Left lung (tissue), 14 donors: ENCODE measurements around the gene AZI2. TPM values are rescaled to one million over a fixed set of nuclear protein-coding genes. Genes with fewer than 3 reads are reported as not detected.
A peak's percentile ranks its signal among the peaks of the same experiment; 100 is the strongest.

Experiments
- ATAC-seq: fragments of 200-7000 bp; cut with Tn5 transposase; one replicate; pipeline ENCODE4 v1.9.1; 2020; ENCODE audit warnings: moderate library complexity
- DNase-seq, 4 donors: peaks; one replicate each; pipeline ENCODE4 v3.0.0-alpha.2; 2013 to 2020
- H3K27ac ChIP-seq, 2 donors: fragments of 200-600 bp; sonication (generic) in 1 of 2; one replicate each; pipeline versions ENCODE4 v1.5.0 to v1.8.0; 2020 to 2021
- H3K27me3 ChIP-seq, 2 donors: fragments of 200-600 bp; sonication (generic) in 1 of 2; one replicate each; pipeline versions ENCODE4 v1.5.0 to v1.8.0; 2020 to 2021
- H3K36me3 ChIP-seq, 2 donors: fragments of 200-600 bp; sonication (generic) in 1 of 2; one replicate each; pipeline versions ENCODE4 v1.5.0 to v1.8.0; 2020 to 2021
- H3K4me1 ChIP-seq, 2 donors: fragments of 200-600 bp; one replicate each; pipeline ENCODE4 v1.8.0; 2021
- H3K4me3 ChIP-seq, 2 donors: fragments of 200-600 bp; sonication (generic) in 1 of 2; one replicate each; pipeline versions ENCODE4 v1.5.0 to v1.8.0; 2020 to 2021; ENCODE audit warnings: mild to moderate bottlenecking in 1 of 2
- H3K9me3 ChIP-seq, 2 donors: fragments of 200-600 bp; sonication (generic) in 1 of 2; one replicate each; pipeline versions ENCODE4 v1.5.0 to v1.8.0; 2020 to 2021
- CTCF ChIP-seq, 2 donors: fragments of 200-600 bp; sonication (generic) in 1 of 2; IDR thresholded peaks; one replicate each; pipeline versions ENCODE4 v1.5.0 to v1.8.0; 2021; ENCODE audit warnings: antibody characterized with exemption in 2 of 2
- intact Hi-C, 2 donors: fragments of 100-400 bp; cut with DNase I; formaldehyde crosslinking; loops; one replicate each; pipeline versions ENCODE4 v1.11.2 to v1.14.2; 2022
- long read RNA-seq, 12 donors: library from polyadenylated mRNA in 2 of 12; unstranded in 2 of 12; transcript quantifications; one replicate each; pipeline ENCODE4 v2.0.0 and lab custom pipeline, GENCODE V29; 2019 to 2026
- polyA plus RNA-seq, 6 donors: library from polyadenylated mRNA; unstranded; fragments of 120-200 nt; gene quantifications; one replicate each; pipeline ENCODE4 v1.2.1, GENCODE V29; 2013; ENCODE audit not compliant: insufficient read length in 6 of 6
- total RNA-seq, 2 donors: library from RNA; stranded (reverse); fragmentation: NEBNext Ultra II Directional; extraction: Animal tissue kit (Norgen Biotek cat#: 25700); gene quantifications; one replicate each; pipeline ENCODE4 v1.2.1, GENCODE V29; 2021
- donor health status: DM: no; HTN: yes; CAD: no.
- donor health status: DM: no; HTN: no; CAD: no.

The AZI2 gene
- total RNA-seq (10 to 100 TPM; 70.6 to 83.2 TPM), polyA plus RNA-seq (100 to 1,000 TPM; 106 to 154 (median 117) TPM)
- long read RNA-seq, donor 1, full-length matches to known transcripts, result 32 of 151 reads
- long read RNA-seq, donor 1, partial matches to known transcripts, result 16 of 151 reads
- long read RNA-seq, donor 1, other reads (novel, unspliced or antisense), result 103 of 151 reads
- long read RNA-seq, donor 2, full-length matches to known transcripts, result 29 of 29 reads
- long read RNA-seq, donor 2, partial matches to known transcripts, result 0 of 29 reads
- long read RNA-seq, donor 2, other reads (novel, unspliced or antisense), result 0 of 29 reads
- long read RNA-seq, donor 3, full-length matches to known transcripts, result 29 of 29 reads
- long read RNA-seq, donor 3, partial matches to known transcripts, result 0 of 29 reads
- long read RNA-seq, donor 3, other reads (novel, unspliced or antisense), result 0 of 29 reads
- long read RNA-seq, donor 4, full-length matches to known transcripts, result 21 of 30 reads
- long read RNA-seq, donor 4, partial matches to known transcripts, result 3 of 30 reads
- long read RNA-seq, donor 4, other reads (novel, unspliced or antisense), result 6 of 30 reads
- long read RNA-seq, donor 5, full-length matches to known transcripts, result 27 of 27 reads
- long read RNA-seq, donor 5, partial matches to known transcripts, result 0 of 27 reads
- long read RNA-seq, donor 5, other reads (novel, unspliced or antisense), result 0 of 27 reads
- long read RNA-seq, donor 6, full-length matches to known transcripts, result 23 of 95 reads
- long read RNA-seq, donor 6, partial matches to known transcripts, result 11 of 95 reads
- long read RNA-seq, donor 6, other reads (novel, unspliced or antisense), result 61 of 95 reads
- long read RNA-seq, donor 7, full-length matches to known transcripts, result 22 of 22 reads
- long read RNA-seq, donor 7, partial matches to known transcripts, result 0 of 22 reads
- long read RNA-seq, donor 7, other reads (novel, unspliced or antisense), result 0 of 22 reads
- long read RNA-seq, donor 8, full-length matches to known transcripts, result 35 of 35 reads
- long read RNA-seq, donor 8, partial matches to known transcripts, result 0 of 35 reads
- long read RNA-seq, donor 8, other reads (novel, unspliced or antisense), result 0 of 35 reads
- long read RNA-seq, donor 9, result 0 reads
- long read RNA-seq, donor 10, full-length matches to known transcripts, result 12 of 18 reads
- long read RNA-seq, donor 10, partial matches to known transcripts, result 5 of 18 reads
- long read RNA-seq, donor 10, other reads (novel, unspliced or antisense), result 1 of 18 reads
- long read RNA-seq, donor 11, full-length matches to known transcripts, result 40 of 40 reads
- long read RNA-seq, donor 11, partial matches to known transcripts, result 0 of 40 reads
- long read RNA-seq, donor 11, other reads (novel, unspliced or antisense), result 0 of 40 reads
- long read RNA-seq, donor 12, full-length matches to known transcripts, result 22 of 22 reads
- long read RNA-seq, donor 12, partial matches to known transcripts, result 0 of 22 reads
- long read RNA-seq, donor 12, other reads (novel, unspliced or antisense), result 0 of 22 reads

- no peaks in the 10 kb centered on the region for H3K27me3 ChIP-seq
- no peak for TF ChIP-seq CTCF (IDR thresholded peaks at IDR 0.05)
- peak within 1 kb of the TSS; percentile 100 for H3K27ac ChIP-seq
- H3K4me1 ChIP-seq, result peaks cover 22 to 55% of the 10 kb centered on the region in 2 donors
- peaks cover 0 to 16% of the 10 kb centered on the region in 2 donors for H3K36me3 ChIP-seq
- intact Hi-C loops, result no loop called here
- ATAC-seq, result peak; percentile 98
- H3K9me3 ChIP-seq, result peaks cover 0 to 19% of the 10 kb centered on the region in 2 donors
- peak; percentile 97 to 99 (median 98) for DNase-seq
- H3K4me3 ChIP-seq, result peak within 1 kb of the TSS; percentile 69 to 74
Observed at GRCh38 chr3:28348629-28349468, at the start of gene AZI2, which contains the start of gene ZCWPW2. AZI2 (minus strand) TSS chr3:28348824; CDS start chr3:28340617, 8,207 bp downstream. ZCWPW2 (plus strand) TSS chr3:28348721; CDS start chr3:28413069, 64,348 bp downstream.

GRCh38 chr3:28388978-28389377 lies 40.4 kb upstream of the AZI2 start:
- Histone ChIP-seq H3K27ac (no peak overlapping the region), H3K4me3 (no peak overlapping the region), H3K4me1 (no peaks in the 10 kb centered on the region), H3K36me3 (no peaks in the 10 kb centered on the region), H3K27me3 (no peaks in the 10 kb centered on the region), H3K9me3 (peaks cover 0 to 30% of the 10 kb centered on the region in 2 donors)
- DNase-seq (no peak), ATAC-seq (no peak)
- intact Hi-C loops, result no loop called here
- no peak for TF ChIP-seq CTCF (IDR thresholded peaks at IDR 0.05)

- ATAC-seq (no peak), DNase-seq (no peak)
- Histone ChIP-seq H3K4me3 (no peak overlapping the region), H3K36me3 (no peaks in the 10 kb centered on the region), H3K9me3 (peaks cover 0 to 10% of the 10 kb centered on the region in 2 donors), H3K27ac (no peak overlapping the region), H3K4me1 (no peaks in the 10 kb centered on the region), H3K27me3 (no peaks in the 10 kb centered on the region)
- TF ChIP-seq CTCF (IDR thresholded peaks at IDR 0.05), result no peak
- intact Hi-C loops, result no loop called here
Observed at GRCh38 chr3:28386049-28386448, 37.4 kb upstream of the AZI2 start.

- Histone ChIP-seq H3K27me3 (no peaks in the 10 kb centered on the region), H3K9me3 (peaks cover 0 to 2% of the 10 kb centered on the region in 2 donors), H3K4me3 (no peak overlapping the region), H3K36me3 (no peaks in the 10 kb centered on the region), H3K4me1 (no peaks in the 10 kb centered on the region), H3K27ac (peak overlapping the region in 1 of 2 donors; percentile 45)
- peak; percentile 89 for ATAC-seq
- TF ChIP-seq CTCF (IDR thresholded peaks at IDR 0.05), result no peak
- intact Hi-C loops, result no loop called here
- peak in 2 of 4 donors; percentile 33 to 58 for DNase-seq
Observed at GRCh38 chr3:28376424-28376823, 27.8 kb upstream of the AZI2 start.
